Activated naive CD4-positive, alpha-beta T cell treated with anti-CD3 and anti-CD28 coated beads, Interleukin-2, amount 10 ng/mL, durations not matched to agents 5 hours and 36 hours (primary cell): ENCODE measurements around the gene ANO5. TPM values are rescaled to one million over a fixed set of nuclear protein-coding genes. Genes with fewer than 3 reads are reported as not detected.

Source experiments
- total RNA-seq, 2 experiments: library from RNA; stranded (reverse); gene quantifications; one replicate each; pipeline ENCODE4 v1.2.3, GENCODE V29; 2021

Gene ANO5
- total RNA-seq, result not detected

GRCh38 chr11:22192642-22193347 lies at the start of gene ANO5:
TSS of gene ANO5 (plus strand) at chr11:22193085. CDS start at chr11:22193493, 408 bp downstream.

Other genes starting within 250 kb of the ANO5 start
- gene SLC17A6, start 145.3 kb downstream of the ANO5 start, total RNA-seq, result not detected